Glomerular visceral epithelial cell (primary cell): Measurements from ENCODE around the gene RALB.

Experiments
- DNase-seq: peaks from one replicate; pipeline ENCODE4 v3.0.0-alpha.2; 2016; ENCODE audit errors: extremely low spot score

Gene RALB

DNA sequence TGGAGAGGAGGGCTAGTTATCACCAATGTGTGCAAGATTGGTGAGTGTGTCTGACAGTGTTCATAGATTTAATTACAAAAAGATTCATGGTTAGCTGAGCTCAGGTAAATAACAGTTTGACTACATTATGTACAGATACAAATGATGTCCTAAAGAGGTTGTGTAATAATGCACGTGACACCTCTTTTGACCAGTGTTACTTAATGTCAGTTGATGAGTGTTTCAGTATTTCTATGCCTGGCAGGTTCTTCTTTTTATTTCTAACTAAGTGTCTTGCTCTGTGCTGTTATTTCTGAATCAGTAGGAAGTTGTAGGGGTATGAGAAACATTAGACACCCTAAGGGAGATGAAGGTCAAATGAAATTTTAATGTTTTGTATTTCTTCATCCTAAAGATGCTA, 85.4 kb downstream of the RALB start:
- DNase-seq, result no peak

DNA sequence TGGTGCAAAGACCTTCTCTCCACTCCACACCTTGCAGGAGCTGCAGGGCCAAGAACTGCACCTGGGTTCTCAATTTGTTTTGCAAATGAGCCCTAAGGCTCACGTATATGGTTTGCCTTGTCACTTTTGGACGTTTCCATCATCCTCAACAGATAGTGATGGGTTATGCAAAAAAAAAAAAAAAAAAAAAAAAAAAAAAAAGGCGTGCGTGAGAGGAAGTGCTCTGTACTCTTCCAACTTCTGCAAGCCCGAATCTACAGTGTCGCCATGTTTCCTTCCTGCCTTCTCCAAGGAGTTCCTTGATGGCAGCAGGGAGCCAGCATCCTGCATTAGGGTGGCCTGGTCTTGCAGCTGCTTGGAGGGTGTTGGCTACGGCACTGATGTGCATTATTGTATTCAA, 89.3 kb downstream of the RALB start:
- no peak for DNase-seq

DNA sequence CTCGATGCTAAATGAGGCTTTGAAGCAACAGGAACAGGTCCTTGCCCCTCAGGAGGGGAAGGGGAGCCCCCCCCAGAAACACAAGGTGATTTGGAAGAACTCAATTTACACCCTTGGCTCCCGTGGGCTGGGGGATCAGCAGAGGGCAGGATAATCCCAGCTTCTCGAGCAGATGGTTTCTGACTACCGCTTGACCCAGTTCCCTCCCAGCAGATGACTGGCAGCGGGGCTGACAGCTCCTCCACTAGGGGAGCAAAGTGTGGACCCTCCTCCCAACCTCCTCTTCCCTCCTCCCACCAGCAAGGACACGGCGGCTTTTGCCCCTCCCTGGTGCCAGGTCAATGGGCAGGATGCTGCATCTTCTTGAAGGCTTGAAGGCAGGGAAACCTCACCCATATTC, 89.8 kb downstream of the RALB start:
- no peak for DNase-seq

DNA sequence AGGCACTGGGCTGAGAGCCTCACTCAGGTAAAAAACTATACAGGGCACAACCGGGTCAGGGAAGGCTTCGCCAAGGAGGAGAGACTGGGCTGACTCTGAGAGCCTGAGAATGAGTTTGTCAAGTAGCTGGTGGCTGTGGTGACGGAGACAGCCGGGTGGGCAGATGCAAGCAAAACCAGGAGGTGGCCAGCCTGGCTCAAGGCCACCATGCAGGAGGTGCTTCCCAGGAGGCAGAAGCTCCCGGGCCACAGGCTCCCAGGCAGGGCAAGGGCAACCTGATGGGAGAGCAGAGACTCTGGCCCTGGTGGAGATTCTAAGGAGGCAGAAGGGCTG, 90.4 kb downstream of the RALB start:
- DNase-seq, result no peak

DNA sequence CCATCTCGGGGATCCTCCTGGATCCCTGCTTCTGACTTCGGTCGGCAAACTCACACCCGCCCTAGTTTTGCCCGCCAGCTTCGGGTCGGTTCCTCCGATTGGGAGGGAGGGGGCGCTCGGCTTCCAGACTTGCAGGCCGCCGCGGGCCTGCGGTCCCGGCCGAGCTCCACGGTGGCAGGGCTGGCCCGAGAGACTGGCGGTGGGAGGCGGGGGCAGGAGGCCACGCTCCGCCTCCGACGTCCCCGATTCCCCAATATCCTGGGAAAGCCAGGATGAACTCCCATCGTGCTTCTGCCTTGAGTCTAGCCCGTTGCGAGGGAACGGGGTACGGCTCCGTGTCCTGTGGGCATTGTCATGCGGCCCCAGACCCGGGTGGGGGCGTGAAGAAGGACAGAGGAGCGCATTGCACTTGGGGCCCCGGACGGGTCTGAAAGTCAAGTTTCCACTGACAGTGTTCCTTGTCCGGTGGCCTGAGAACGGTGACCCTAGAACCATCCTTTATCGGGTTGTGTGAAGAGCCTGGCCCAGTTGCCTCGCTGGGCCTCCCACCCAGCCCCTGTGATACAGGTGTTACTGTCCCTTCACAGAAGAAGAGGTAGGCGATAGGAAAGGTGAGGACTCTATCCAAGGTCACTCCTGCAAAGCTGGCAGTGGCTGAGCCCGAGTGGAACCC, 90.9 kb downstream of the RALB start:
- DNase-seq, result peak; percentile 76
